HG03045 (cell line): ENCODE measurements around the gene KCNJ3.

Experiments used
- ATAC-seq: cut with Tn5 transposase; IDR thresholded peaks from one replicate; pipeline ENCODE4 v1.9.1; 2021; ENCODE audit warnings: mild to moderate bottlenecking, moderate library complexity; ENCODE audit not compliant: unreplicated experiment

KCNJ3 gene

DNA sequence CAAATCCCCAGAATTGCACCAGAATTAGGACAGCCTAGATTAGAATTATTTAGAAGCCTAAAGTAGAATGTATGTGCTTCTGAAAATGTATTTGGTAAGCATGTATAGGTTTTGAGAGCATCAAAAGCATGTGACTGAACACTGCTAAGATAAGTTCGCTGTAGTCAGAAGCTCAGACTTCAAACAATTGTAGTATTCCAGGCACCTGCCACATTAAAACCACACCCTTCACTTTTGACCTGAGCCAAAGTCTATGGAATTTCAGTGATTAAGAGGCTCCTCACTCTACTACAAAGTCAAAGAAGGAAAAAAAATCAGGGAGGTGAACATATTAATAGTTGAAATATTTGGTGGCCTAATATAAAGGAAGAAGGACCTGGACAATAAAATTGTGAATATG, 8.2 kb downstream of the KCNJ3 start:
- ATAC-seq: no peak

DNA sequence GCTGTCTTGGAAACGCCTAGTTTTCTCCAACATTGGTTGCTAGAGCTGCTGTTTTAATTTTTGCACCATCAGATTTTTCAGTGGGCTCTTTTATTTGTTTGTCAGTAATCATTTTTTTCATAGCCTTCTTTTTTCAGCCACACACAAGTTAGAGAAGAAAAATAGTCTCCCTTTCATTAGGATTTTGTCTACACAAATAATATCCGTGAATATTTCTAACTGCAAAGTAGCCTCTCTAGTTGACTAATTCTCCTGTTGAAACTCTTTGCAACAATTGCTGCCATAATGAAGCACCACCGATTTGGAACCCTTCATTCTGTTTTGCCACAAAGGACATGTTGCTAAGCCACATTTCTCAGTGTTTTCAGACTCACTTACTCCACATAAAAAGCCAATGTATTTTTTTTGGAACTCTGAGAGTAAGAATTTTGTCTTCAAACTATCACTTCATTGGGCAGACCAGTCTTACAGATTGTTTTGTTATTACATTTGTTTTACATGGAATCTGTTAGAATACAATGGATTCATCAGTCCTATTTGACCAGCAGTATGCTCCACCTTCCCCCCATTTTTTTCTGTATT, 9.6 kb downstream of the KCNJ3 start:
- ATAC-seq: no peak

DNA sequence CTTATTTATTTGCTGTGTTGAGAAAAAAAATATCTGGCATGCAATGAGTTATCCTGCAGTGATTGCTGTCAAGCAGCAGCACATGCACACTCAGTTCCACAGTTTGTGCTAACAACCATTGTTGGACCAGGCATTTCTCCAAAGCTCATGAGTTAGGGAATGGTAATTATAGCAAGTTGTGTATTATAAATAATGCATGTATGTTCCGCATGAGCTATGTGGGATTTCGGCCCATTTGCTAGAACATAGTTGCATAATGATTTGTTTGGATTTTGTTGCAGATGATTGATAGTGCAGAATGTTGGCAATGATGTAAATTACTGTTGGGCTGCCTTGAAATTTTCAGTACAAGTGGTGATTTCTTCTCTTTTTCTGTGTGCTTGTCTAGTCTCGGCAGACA, 10.7 kb downstream of the KCNJ3 start:
- ATAC-seq: no peak

DNA sequence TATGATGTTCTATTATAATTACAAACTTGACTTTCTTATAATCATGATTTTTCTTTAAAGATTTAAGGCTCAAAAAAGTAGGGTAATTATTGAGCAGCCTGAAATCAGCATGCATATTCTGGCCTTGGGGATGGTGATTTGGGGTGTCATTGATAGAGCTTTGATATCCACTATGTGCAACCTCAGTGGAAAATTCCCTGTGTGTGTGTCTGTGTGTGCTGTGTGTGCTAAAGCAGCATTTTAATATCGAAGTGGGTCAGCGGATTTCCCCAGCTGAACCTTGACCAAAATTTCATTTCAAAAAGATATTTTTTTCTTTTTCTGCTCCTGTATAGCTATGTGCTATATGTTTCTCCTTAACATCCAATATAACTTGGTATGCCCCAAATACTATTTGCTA, 11.6 kb downstream of the KCNJ3 start:
- ATAC-seq: no peak

DNA sequence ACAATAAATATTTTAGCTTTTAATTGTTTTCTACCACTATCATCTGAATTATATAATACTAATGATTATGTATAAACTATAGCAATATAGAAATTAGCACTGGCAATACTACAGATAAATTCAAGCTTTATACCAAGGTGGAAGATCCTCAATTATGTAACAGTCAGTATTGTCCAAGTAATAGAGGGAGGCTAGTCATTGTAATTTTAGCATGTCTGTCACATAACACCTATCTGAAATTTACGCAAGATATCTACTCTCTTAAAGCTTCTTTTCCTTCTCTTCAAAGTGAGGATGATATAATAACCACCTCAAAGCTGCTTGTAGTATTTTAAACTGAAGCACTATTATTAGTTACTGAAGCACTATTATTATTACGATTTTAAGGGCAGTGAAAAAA, 12.2 kb downstream of the KCNJ3 start:
- no peak for ATAC-seq

DNA sequence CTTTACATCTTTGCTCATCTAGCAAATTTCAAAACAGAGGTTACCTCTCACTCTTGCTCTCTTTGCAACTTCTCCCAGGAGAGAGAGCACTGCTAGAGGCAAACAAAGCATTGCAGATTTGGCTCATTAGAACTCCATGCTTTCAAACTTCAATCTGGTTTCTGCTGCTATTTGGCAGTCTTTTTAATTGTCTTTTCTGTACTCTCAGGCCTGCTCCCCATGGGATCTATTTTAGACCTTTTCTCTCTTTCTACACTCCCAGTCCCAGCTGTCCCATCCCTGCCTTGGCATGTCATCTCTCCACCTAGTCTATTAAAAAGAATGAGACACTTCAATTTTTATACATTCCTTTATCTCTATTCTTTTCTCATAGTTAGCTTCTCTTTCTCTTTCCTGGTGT, 15.2 kb downstream of the KCNJ3 start:
- no peak for ATAC-seq

DNA sequence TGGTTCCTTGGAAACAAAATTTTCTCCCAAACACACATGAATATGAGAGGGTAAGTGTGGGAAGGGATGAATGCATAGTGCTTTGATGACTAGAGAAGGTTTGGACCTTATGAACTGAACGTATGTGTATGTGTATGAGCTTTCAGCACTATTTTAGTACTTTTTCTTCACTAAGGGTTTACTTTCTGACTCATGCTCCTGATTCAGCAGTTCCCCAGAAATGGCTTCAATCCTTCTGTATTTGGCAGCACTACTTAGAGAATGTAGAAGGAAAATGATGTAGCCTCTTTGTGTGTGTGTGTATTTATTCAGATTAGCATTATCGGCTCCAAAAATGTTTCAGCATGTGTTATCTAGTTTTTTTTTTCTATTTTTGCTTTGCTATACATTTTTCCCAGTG, 22.2 kb downstream of the KCNJ3 start:
- ATAC-seq: no peak

DNA sequence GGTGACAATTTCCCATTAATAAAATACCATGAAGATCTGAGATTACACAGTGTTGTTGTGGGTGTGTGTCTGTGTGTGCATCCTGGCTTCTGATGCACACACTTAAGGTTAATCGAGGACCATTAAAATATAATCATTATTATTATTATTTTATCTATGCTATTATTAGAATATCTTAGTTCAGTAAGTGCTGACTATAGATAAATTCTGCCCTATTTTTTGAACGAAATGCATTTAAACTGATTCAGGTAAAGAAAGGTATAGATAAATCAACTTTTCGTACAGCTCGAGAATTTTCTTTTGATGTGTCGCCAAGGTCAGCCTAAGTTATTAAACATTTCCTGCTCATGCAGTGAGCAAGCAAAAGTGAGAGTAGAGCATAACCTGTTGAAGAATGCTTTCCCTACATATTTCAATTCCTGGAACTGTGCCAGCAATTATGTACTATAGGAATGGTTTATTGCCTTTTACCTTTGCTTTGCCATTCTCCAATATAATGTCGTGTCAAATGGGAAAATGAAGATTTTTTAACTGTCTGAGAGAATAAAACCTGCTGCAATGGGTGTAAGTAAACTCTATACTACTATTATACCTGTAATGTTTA, 25.8 kb downstream of the KCNJ3 start:
- no peak for ATAC-seq

DNA sequence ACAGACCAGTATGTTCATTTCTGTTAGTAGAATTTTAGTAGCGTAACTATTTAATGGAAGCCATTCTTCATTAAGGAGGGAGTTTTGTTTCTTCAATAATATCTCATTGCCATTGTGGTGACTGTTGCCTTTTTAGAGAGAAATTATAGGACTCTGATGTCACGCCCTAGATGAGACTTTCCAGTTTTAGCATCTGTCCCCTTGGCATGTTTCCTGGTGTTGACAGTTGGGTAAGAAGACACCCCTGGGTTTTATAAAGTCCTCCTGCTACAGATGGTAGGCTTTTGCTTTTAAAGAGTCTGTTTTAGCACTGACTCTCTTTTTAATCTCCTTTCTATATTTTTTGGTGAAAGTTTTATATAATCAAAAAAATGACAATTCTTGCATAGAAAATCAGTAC, 41.9 kb downstream of the KCNJ3 start:
- ATAC-seq: no peak

DNA sequence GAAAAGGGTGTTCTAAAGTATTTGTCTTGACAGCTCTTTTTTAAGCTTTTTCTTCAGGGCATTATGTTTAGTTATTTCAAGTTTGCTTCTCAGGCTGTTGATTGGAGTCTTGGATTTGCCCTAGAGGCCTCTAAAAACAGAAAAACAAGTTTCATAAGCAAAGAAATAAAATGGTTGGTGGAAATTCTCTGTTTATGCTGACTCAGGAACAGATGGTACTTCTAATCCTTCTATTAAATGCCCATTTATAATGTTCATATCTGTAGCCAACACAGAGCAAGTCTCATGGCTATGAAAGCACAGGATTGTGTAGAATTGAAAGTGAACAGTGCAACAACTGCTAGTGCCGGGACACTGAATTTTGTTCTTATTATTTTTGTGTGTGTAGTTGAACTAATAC, 60.4 kb downstream of the KCNJ3 start:
- no peak for ATAC-seq

DNA sequence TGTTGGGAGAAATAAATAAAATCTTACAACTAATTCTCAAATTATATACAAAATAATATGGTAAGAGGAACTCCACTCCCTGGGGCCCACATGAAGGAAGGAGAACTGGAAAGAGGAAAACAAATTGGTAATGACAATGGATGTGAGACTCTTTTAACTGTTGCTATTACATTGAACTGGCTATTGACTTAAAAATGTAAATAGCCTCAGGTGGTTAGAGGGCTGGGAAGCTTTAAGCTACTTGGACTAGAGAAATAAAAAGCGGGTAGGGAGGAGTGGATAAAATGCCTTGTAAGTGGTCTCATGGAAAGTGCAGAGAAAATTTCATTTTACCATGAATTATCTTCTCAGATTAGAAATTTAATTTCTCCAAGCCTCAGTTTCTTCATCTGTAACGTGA, 64.1 kb downstream of the KCNJ3 start:
- no peak for ATAC-seq

DNA sequence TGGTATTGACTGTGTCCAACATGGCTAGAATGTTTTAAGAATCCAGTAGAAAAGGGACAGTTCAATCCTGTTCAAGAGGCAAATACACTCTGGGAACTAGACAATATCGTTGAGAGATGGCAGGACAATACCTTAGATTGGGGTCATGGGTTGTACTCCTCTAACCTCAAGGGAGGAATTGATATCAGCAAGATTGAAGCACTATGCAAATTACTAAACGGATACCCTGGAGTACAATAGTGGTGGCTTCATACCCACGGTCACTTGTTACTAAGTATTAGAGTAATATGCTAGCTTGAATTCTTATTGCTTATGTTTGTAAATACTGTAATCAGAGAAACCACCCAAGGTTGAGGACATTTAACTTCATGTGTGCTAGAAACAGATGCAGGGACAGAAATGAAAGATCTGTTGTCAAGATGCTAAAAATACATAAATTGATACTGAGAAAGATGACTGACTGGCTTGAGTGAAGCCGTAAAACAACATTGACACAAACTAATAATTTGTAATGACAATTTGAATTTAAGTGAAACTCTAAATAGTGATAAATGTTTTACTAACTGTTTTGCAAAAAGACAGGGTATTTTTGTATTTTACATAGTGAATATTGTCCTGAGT, 73.3 kb downstream of the KCNJ3 start:
- ATAC-seq: no peak

DNA sequence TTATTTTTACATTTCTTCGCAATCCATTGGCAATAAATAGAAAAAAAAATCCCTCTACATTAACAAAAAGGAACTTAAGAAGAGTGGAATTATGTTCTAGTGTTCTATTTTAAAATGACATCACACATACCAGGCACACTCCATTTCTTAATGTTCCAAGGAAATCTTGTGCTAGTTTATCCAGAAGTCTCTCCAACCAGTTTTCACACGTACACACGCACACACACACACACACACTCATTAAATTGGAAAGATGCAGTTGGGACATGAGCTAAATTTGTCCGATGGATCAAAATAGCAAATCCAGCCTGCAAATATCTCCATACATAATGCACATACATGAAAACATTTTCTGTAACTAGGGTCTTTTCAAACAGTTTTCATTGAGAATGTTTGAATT, 78.3 kb downstream of the KCNJ3 start:
- ATAC-seq: no peak

DNA sequence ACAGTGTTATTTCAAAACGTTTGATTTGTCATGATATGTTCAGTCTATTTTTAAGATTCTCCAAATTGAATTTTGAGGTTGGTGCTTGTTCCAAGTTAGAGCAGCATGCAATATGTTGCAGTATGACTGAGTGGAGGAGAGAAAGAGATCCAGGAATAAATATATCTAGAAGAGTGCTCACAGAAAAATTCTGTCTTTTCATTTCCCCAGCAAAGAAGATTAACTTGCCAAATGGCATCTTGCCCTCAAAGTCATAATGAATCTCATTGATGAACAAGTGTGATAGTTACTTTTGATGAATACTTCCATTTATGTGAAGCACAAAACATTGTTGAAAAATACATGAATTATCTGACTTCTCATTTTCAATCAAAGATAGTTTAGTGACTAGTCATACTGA, 95.9 kb downstream of the KCNJ3 start:
- ATAC-seq: no peak

DNA sequence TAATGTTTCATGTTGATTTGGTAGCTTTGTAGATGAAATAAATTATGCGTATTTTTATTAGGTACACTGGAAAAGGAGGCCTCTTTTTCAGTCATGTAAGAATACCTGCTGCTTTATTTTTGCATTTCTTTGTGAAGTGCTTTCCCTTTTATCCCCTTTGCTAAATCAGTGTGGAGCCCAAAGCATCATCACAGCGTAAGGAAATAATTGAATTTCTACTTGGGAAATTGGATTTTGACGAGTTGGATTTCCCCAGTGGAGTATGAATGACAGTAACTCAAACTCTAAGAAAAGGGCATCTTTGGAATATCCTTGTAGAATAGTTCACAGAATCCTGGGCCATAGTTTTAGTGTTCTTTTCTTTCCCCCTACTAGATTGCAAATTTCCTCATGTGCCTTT, 97.2 kb downstream of the KCNJ3 start:
- ATAC-seq: no peak

DNA sequence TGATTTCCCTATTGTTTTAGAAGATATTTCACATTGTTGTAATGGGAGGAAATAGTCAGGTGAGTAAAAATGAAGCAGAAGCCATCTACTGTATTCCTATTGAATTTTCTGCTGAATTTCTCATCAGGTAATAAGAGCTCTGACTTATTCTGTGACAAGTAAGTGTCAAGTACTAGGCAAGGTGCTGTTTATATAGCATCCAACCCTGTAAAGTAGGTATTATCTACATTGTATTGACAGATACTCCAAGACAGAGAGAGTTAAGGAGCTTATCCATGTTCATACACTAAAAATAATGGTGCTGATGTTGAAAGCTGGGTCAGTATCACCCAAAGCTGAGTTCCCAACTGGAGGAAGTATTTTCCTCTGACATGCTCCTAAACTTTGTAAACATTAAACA, 106.0 kb downstream of the KCNJ3 start:
- no peak for ATAC-seq

DNA sequence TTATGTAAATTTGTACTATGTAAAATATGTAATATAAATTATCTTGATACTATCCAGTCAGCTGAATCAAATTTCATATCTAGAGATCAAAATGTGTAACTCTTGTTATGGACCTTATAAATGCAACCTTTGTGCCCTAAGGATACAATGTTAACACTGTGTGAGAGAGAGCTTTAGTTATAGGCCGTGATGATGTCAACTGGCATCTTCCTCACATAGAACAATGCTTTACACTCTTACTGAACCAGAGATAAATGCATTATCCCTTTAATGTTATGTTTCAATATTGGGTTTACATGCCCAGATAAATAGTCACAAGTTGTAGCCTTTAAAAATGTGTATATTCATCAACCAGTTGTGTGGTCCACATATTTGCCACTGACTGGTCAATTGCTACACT, 115.1 kb downstream of the KCNJ3 start:
- no peak for ATAC-seq

DNA sequence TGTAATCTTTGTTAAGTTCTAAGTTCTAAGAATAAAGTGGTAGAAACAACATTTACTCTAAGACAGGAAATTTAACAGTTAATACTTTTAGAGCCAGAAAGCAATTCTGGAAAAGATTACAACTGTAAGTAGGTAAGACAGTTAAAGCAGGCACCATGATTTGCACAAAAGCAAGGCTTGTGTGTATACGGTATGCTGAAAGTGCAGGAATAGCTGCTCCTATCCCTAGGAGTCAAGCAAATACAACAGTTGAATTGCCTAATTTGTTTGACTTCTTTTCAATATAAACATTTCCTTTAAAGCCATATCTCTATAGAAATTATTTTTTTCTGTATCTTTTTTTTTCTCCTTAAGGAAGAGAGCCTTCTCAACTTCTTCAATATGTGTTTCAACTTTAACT, 116.4 kb downstream of the KCNJ3 start:
- no peak for ATAC-seq

DNA sequence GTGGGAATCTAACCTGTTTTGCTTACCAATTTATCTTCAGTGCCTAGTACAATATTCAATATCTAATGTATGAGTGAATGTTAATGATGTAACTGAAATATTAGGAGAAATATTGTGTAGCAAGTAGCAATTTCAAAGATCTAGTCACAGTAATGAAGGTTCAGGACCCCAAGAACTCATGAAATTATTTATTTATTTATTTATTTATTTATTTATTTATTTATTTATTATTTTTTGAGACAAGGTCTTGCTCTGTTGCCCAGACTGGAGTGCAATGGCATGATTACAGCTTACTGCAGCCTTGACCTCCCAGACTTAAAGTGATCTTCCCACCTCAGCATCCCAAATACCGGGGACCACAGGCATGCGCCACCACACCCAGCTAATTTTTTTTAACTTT, 126.9 kb downstream of the KCNJ3 start:
- no peak for ATAC-seq

DNA sequence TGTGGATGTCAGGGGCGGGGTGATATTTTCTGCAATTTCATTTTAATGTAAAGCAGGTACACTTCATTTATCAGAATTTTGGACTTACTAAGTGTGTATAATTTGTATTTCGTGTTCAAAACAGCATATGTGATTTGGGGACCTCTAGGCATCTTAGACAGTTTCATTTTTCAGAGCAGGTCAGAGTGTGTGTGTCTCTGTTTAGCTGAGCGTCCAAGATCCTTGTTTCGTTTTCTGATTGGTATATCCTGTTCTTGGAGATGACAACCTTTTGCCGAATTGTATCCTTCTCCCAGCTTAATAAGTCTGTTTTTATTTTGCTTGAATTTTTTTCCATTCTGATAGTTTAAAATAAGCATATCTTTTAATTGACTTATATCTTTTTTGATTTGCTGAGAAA, 128.3 kb downstream of the KCNJ3 start:
- no peak for ATAC-seq

DNA sequence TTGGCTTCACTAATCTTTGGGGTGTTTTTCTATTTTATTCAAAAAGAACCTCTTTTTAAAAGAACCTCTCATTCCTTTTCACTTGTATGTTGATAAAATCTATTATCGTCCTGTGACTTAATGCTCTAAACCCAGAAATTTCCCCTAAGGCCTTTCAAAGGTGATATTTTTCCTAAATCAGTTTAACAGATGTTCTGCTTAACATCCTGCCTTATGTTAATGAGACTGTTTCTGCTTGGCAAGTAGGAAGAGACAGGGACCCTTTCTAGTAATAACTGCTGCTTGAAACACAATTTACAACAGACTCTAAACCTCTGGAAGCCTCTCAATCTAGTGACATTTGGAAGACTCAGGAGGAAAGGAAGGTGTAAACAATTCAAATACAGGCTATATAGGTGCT, 128.8 kb downstream of the KCNJ3 start:
- no peak for ATAC-seq

DNA sequence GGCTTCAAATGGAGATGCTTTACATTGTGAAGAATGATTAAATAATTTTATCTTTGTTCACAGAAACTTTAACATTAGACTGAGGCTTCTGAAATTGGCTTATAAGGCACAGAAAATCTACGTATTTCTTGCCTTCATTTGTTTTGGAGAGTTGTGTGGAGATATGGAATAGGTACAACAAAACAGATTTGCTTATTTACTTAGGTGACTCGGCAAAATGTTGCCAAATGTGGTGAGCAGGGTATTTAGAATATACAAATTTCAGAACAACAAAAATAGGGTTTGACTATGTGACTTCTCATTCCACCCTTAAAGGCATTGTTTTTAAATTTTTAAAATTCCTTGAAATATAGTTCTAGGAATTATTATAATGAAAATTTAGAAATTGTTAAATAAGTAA, 134.2 kb downstream of the KCNJ3 start:
- ATAC-seq: no peak

DNA sequence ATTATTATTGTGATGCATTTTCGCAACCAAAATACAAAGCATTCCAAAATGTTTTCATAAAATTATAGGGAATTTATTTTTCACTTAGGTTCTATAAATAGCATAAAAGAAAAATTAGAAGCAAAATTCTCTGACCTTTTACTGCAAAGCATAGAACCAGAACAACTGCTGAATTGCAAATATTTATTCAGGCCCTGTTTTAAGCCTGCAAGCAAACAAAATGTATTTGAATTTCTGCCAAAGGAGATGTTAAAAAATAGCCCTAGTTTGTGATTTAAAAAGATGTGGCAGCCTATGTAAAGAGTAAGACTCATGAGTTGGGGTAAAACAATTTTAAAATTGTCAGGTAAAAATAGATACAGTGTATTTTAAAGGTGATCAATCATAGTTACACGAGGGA, 138.1 kb downstream of the KCNJ3 start:
- ATAC-seq: no peak
